Ectodermal cell (in vitro differentiated cells): ENCODE data around the gene KRT34.
"Not testable (repeated sequence)": the region's sequence is repeated elsewhere in the genome, so short reads cannot be mapped to it uniquely, and the experiment has no call there.

Source experiments
- H3K27ac ChIP-seq: 2 replicates; pipeline ENCODE4 v1.7.0; 2013; ENCODE audit warnings: mild to moderate bottlenecking, low read depth, low read length; ENCODE audit not compliant: insufficient read depth, poor library complexity, severe bottlenecking
- H3K27me3 ChIP-seq: 2 replicates; pipeline ENCODE4 v1.7.0; 2013; ENCODE audit warnings: mild to moderate bottlenecking, low read length; ENCODE audit not compliant: insufficient read depth, control insufficient read depth, poor library complexity, severe bottlenecking
- H3K36me3 ChIP-seq: one replicate; pipeline ENCODE4 v1.7.0; 2013; ENCODE audit warnings: low read length; ENCODE audit not compliant: control insufficient read depth, insufficient read depth
- H3K4me1 ChIP-seq: one replicate; pipeline ENCODE4 v1.7.0; 2013; ENCODE audit warnings: low read length; ENCODE audit not compliant: control insufficient read depth, insufficient read depth
- H3K4me3 ChIP-seq: 2 replicates; pipeline ENCODE4 v1.7.0; 2013; ENCODE audit warnings: low read depth, low read length, control low read depth; ENCODE audit not compliant: insufficient read depth
- H3K9me3 ChIP-seq: 2 replicates; pipeline ENCODE4 v1.7.0; 2013; ENCODE audit warnings: mild to moderate bottlenecking, low read length, moderate library complexity; ENCODE audit not compliant: control insufficient read depth
- WGBS, 2 experiments: methylation state at CpG; one replicate each; pipeline ENCODE4 v1.1.7; 2013; ENCODE audit warnings: missing lambda C conversion rate in 2 of 2; 5-methylcytosine and 5-hydroxymethylcytosine counted together

The KRT34 gene

DNA sequence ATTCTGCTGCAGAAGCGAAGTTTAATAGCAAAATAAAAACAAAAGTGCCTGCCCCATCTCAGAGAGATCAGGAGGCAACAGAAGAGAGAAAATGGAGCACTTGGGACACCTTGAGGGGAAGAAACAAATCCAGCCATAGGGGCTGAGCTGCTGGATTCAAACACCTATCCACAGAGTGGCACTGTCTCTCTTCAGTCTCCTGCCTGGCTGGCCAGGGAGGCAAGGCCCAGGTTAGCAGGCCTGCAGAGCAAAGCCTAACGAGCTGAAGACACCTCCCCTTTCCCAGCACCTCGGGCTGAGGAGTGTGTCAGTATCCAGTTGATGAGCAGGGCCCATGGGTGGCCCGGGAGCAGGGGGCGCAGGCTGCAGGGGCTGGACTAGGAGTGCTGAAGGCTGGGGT, 24.1 kb upstream of the KRT34 start:
- Histone ChIP-seq H3K9me3 (no peaks in the 10 kb centered on the region), H3K27ac (no peak overlapping the region), H3K27me3 (no peaks in the 10 kb centered on the region), H3K4me3 (no peak overlapping the region), H3K4me1 (no peaks in the 10 kb centered on the region), H3K36me3 (no peaks in the 10 kb centered on the region)
- 70 to 74% methylated on average over 5 of the region's 5 CpGs for WGBS, 2 experiments

DNA sequence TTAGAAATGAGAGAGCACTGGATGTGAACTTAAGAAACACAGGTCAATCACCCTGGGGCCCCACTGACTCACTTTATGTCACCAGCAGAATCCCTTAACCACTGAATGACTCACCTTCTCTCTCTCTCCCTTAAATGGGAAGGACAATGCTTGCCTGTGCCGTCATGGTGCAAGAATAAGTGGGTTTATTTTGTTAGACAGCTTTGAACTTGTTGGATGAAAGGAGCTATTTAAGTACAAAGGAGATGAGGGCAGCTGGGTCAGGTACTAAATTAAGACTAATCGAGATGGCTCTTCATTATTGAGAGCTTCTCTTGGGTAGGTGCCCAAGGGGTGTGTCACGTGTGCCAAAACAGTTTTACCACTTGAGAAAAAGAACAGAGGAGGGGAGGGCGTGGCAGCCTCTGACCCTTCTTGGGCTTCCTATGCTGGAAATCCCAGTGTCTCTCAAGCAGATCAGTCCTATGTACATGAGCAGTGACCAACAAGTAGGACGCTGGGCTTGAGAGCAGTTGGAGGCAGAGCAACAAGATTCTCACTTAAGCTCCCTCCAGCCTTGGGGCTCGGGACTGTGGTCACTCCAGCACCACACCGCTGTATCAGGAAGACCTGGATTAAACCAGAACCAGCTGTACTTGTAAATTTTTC, 22.0 kb upstream of the KRT34 start:
- Histone ChIP-seq H3K4me1 (no peaks in the 10 kb centered on the region), H3K4me3 (no peak overlapping the region), H3K27me3 (no peaks in the 10 kb centered on the region), H3K36me3 (no peaks in the 10 kb centered on the region), H3K27ac (no peak overlapping the region), H3K9me3 (no peaks in the 10 kb centered on the region)
- WGBS, 2 experiments, result 91 to 94% methylated on average over 7 of the region's 7 CpGs

DNA sequence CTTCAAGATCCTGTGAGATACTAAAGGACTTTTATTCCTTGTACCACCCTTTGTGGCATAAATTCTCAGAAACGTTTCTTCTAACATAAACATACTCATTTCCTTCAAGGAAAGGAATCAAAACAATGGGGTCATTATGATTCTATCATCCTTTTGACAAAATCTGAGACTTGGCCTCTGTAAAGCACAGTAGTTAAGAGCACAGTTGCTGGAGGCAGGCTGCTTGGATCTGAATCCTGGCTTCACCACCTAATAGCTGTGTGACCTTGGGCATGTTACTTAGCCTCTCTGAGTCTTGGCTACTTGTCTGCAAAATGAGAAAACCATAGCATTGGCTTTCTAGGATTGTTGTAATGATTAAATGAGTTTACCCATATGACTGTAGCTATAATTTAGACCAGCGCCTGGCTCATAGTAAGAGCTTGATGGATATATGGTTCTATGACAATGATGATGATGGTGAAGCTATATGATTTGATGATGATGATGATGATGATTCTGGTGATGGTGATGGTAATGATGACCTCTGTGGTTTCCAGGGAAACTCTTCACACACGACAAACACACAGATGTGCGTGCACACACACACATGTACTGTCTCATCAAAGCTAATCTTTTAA, 21.4 kb upstream of the KRT34 start:
- H3K36me3 ChIP-seq, result no peaks in the 10 kb centered on the region
- no peaks in the 10 kb centered on the region for H3K27me3 ChIP-seq
- no peaks in the 10 kb centered on the region for H3K4me1 ChIP-seq
- no peak overlapping the region for H3K4me3 ChIP-seq
- H3K27ac ChIP-seq, result no peak overlapping the region
- no peaks in the 10 kb centered on the region for H3K9me3 ChIP-seq
- 87 to 96% methylated on average over 4 of the region's 4 CpGs for WGBS, 2 experiments

DNA sequence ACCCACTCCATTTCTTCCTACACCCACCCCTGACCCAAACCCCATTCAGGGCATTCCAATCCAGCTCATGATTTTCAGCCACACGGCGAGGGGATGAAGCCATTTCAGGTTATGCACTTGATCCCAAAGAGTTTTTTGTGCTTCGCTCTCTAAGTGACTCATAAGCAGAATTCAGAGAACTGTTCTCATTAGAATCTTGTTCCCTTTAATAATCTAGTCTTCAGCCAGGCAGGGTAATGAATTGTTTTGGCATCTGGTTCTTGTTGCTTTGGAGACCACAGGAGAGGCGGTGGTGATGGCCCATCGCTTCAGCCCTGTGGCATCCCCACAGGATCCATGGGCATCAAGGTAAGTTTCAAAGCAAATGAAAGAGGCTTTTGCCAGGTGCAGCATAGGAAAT, 20.1 kb upstream of the KRT34 start:
- Histone ChIP-seq H3K9me3 (no peaks in the 10 kb centered on the region), H3K4me1 (no peaks in the 10 kb centered on the region), H3K27ac (no peak overlapping the region), H3K27me3 (no peaks in the 10 kb centered on the region), H3K36me3 (no peaks in the 10 kb centered on the region), H3K4me3 (no peak overlapping the region)
- WGBS, 2 experiments, result 94% methylated on average over 5 of the region's 5 CpGs

DNA sequence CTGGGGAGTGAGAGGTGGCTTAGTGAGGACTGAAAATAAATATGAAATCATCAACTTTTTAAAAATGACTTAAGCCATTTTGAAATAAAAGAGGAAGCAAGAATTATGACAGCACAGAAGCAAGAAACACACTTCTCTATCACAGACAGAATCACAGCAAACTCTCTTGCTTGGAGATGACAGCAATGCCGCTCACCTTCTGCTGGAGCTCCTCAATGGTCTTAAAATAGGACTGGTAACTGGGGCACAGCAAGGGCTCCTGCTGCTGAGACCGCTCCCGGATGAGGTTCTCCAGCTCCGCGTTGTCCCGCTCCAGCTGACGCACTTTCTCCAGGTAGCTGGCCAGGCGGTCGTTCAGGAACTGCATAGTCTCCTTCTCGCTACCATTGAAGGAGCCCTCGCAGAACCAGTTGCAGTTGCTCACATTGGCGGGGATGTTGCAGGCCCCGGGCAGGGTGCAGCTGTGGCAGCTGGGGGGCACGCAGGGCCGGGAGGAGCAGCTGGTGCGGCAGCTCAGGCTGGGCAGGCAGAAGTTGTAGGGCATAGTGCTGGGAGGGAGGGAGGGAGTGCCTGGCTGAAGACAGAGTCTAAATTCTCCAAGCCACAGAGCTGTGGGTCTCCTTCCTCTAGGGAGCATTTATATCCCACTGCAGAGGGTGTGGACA, 15.0 kb upstream of the KRT34 start, which contains the start of gene KRT31:
TSS of gene KRT31 (minus strand) at position 613 of the 665 bp plus-strand sequence. CDS start at position 544, 69 bp downstream.
- no peaks in the 10 kb centered on the region for H3K4me1 ChIP-seq
- H3K27me3 ChIP-seq, result no peaks in the 10 kb centered on the region
- H3K4me3 ChIP-seq, result no peak within 1 kb of the TSS
- no peak within 1 kb of the TSS for H3K27ac ChIP-seq
- 94 to 96% methylated on average over 16 of the region's 16 CpGs for WGBS, 2 experiments
- H3K36me3 ChIP-seq, result no peaks in the 10 kb centered on the region
- H3K9me3 ChIP-seq, result no peaks in the 10 kb centered on the region

DNA sequence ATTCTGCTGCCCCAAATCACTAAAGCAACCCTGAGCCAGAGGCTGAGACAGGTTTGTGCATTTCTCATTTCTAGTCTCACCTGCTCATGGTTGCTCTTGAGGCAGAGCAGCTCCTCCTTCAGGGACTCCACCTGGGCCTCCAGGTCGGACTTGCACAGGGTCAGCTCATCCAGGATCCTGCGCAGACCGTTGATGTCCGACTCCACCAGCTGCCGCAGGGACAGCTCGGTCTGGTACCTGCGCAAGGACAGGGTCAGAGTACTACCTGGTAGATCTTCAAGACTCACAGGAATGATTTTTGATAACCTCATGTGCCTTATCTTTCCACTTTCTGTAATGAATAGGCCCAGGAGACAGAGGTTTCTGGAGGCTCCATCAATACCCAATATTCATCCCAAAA, 14.2 kb upstream of the KRT34 start:
- Histone ChIP-seq H3K4me3 (no peak overlapping the region), H3K9me3 (no peaks in the 10 kb centered on the region), H3K4me1 (no peaks in the 10 kb centered on the region), H3K36me3 (no peaks in the 10 kb centered on the region), H3K27ac (no peak overlapping the region), H3K27me3 (no peaks in the 10 kb centered on the region)
- 95 to 96% methylated on average over 7 of the region's 7 CpGs for WGBS, 2 experiments

DNA sequence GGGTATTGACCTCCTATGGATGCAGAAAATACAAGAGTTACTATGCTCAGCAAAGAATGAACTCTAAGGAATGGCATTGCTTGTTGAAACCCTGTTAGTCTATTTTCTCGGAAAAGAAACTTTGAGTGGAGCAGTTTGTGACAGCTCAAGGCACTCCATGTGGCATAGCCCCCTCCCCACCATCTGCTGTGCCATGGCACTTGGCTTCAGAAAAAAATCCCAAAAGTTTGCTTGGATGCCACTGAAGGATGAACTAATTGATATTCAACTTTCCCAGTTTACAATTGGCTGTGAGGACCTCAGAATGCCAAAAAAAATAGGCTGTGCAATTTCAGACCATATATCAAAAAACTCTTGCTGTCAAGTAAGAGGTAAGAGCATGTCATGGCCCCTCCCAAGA, 13.5 kb upstream of the KRT34 start:
- Histone ChIP-seq H3K27ac (no peak overlapping the region), H3K9me3 (no peaks in the 10 kb centered on the region), H3K27me3 (no peaks in the 10 kb centered on the region), H3K4me1 (no peaks in the 10 kb centered on the region), H3K36me3 (no peaks in the 10 kb centered on the region), H3K4me3 (no peak overlapping the region)
- WGBS, 2 experiments, result 93 to 95% methylated on average over 1 of the region's 1 CpG

DNA sequence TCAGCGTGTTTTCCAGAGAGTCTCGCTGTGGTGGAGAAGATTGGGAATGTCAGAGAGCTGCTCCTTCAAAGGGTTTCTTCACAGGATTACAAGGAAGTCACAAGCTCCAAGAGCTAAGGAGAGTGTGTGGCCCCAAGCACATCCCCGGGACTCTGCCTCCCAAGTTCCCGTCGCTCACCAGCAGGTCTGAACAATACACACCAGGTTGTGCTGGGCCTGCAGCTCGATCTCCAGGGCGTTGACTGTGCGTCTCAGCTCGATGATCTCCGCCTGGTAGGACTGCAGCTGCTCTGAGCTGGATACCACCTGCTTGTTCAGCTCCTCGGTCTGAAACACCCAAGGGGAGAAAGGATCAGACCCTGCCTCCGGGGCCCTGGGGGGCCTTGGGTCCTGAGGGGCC, 12.9 kb upstream of the KRT34 start:
- H3K27ac ChIP-seq, H3K36me3 ChIP-seq, H3K4me1 ChIP-seq, H3K9me3 ChIP-seq, H3K27me3 ChIP-seq, H3K4me3 ChIP-seq: not testable (repeated sequence)
- 87 to 91% methylated on average over 8 to 12 of the region's 12 CpGs for WGBS, 2 experiments

DNA sequence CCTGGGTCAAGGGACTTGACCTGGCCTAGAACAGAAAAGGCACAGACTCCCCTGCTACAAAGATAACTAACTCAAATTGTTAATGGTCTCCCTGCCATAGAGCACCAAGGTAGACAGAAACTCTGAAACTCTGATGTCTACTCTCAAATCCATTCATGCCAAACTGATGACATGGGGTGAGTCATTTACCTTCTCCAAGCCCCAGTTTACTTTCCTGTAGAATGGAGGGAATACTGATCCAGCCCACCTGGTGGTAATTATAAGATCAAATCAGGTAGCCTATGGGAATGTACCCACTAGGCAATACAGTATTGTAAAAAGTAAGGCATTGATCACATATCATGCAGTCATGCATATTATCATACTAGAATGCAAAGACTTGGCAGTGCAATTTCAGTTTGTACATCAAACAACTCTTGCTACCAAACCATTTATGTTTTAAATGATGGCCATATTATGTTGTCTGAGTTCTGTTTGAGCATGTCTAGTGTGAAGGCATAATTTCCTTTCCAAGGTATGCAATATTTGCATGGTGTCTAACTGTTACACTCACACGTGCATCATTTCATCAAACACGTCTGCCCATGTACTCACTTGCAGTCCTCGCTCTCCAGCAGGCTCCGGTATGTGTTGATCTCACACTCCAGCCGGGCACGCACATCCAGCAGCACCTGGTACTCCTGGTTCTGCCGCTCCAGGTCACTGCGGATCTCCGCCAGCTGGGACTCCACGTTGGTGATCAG, 12.3 kb upstream of the KRT34 start:
- Histone ChIP-seq H3K27me3 (no peaks in the 10 kb centered on the region), H3K9me3 (no peaks in the 10 kb centered on the region), H3K4me3 (no peak overlapping the region), H3K36me3 (no peaks in the 10 kb centered on the region), H3K27ac (no peak overlapping the region), H3K4me1 (no peaks in the 10 kb centered on the region)
- WGBS, 2 experiments, result 94% methylated on average over 10 of the region's 10 CpGs

DNA sequence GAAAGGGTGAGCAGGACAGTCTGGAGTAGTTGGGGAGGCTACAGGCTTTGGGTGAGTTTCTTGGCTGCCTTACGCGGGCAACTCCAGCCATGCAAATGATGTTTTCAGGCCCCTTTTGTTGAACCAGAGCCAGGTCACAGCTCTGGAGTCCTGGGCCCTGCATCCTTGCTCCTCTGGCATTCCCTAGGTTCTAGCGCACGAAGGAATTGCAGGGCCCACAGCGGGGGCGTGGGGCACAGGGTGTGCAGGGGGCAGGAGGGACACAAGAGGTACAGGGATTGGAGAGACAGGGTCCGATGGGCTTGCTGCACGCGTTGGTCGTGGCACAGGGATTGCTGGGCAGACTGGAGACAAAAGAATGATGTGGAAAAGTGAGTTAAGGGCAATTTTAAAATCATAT, 11.7 kb upstream of the KRT34 start:
- no peak overlapping the region for H3K4me3 ChIP-seq
- WGBS, 2 experiments, result 92 to 94% methylated on average over 10 of the region's 10 CpGs
- H3K36me3 ChIP-seq, result no peaks in the 10 kb centered on the region
- H3K27ac ChIP-seq, result no peak overlapping the region
- no peaks in the 10 kb centered on the region for H3K27me3 ChIP-seq
- H3K9me3 ChIP-seq, result no peaks in the 10 kb centered on the region
- no peaks in the 10 kb centered on the region for H3K4me1 ChIP-seq
